ENCODE results near the gene FBXO27. TPM values are rescaled to one million over a fixed set of nuclear protein-coding genes. Genes with fewer than 3 reads are reported as not detected.

Gene FBXO27
- total and polyA plus RNA-seq, 2 of the 8 experiments (the other 6 are each of a cell fraction or from before 2014, with no cell fraction given): 10.9 to 25.5 TPM

- Histone ChIP-seq H2BK20ac (ENCODE audit: low read length) (no peak overlapping the region), H3K56ac (replicated peaks; ENCODE audit: insufficient read length, low read depth, low read length) (no peak overlapping the region), H3K79me2 (ENCODE audit: control insufficient read depth in 1 of 2, insufficient read depth in 2 of 2, low read length in 2 of 2) (no peaks in the 10 kb centered on the region), H3K4ac (replicated peaks; ENCODE audit: insufficient read length, low read depth, low read length) (no peak overlapping the region), H3K23me2 (ENCODE audit: low read depth, low read length) (no peaks in the 10 kb centered on the region), H3K9me3 (ENCODE audit: insufficient read depth in 2 of 2, low read depth in 1 of 2, low read length in 1 of 2) (no peaks in the 10 kb centered on the region), H2AK5ac (ENCODE audit: low read depth, low read length) (no peak overlapping the region), H3K36me3 (ENCODE audit: control insufficient read depth in 2 of 4, insufficient read depth in 4 of 4, low read length in 3 of 4) (no peaks in the 10 kb centered on the region), H3K14ac (ENCODE audit: insufficient read length) (no peak overlapping the region), H4K20me1 (replicated peaks in 1 of 2; ENCODE audit: control insufficient read depth in 1 of 2, insufficient read depth in 2 of 2, low read length in 2 of 2) (no peaks in the 10 kb centered on the region), H4K5ac (ENCODE audit: insufficient read length, low read depth, low read length) (no peak overlapping the region), H3K9ac (replicated peaks in 1 of 4; ENCODE audit: extremely low read depth in 1 of 4, low read depth in 3 of 4, low read length in 3 of 4) (no peak overlapping the region), H2BK5ac (ENCODE audit: low read depth, low read length) (no peak overlapping the region), H4K91ac (replicated peaks; ENCODE audit: insufficient read length, low read length) (no peak overlapping the region), H3K23ac (ENCODE audit: insufficient read length) (no peak overlapping the region), H3K79me1 (ENCODE audit: low read depth, low read length) (no peaks in the 10 kb centered on the region), H4K8ac (ENCODE audit: extremely low read depth, insufficient read depth, low read length) (no peak overlapping the region), H3K4me2 (ENCODE audit: insufficient read depth in 1 of 2, low read depth in 2 of 2, low read length in 2 of 2) (no peak overlapping the region), H2BK120ac (replicated peaks; ENCODE audit: low read depth, low read length) (no peak overlapping the region), H2BK15ac (ENCODE audit: low read length) (no peak overlapping the region), H3K27me3 (replicated peaks in 1 of 4; ENCODE audit: control insufficient read depth in 3 of 4, extremely low read depth in 1 of 4, insufficient read depth in 3 of 4, low read length in 3 of 4) (no peaks in the 10 kb centered on the region), H3K18ac (ENCODE audit: extremely low read depth, low read length) (no peak overlapping the region), H3K4me1 (replicated peaks in 1 of 4; ENCODE audit: control insufficient read depth in 3 of 4, insufficient read depth in 4 of 4, low read length in 3 of 4) (no peaks in the 10 kb centered on the region), H3K27ac (ENCODE audit: low read depth, low read length) (no peak overlapping the region), H3K4me3 (ENCODE audit: extremely low read depth in 1 of 4, insufficient read depth in 2 of 4, low read depth in 3 of 4, low read length in 4 of 4) (no peak overlapping the region), H2AFZ (ENCODE audit: low read length) (no peak overlapping the region), H2BK12ac (ENCODE audit: low read depth, low read length) (no peak overlapping the region)
- CTCF ChIA-PET (ENCODE audit: partially characterized antibody): interaction anchor here (0.6 to 3.7 kb wide), 18 partner anchors 9 to 231 kb away, joined by 3 to 24 read pairs (median 4); partner anchors contain the start of genes ACP7 and SYCN
- WGBS, 2 experiments (ENCODE audit: extremely low coverage in 1 of 2, insufficient coverage in 1 of 2, insufficient read length in 1 of 2, insufficient replicate concordance in 2 of 2, low coverage in 1 of 2, low lambda C conversion rate in 2 of 2, missing lambda C conversion rate in 1 of 2): 75% methylated on average over 9 of the region's 9 CpGs; no CpG with 5 or more reads in 1 of the 2 experiments
- no peak for DNase-seq (ENCODE audit: low read depth in 1 of 2, low spot score in 2 of 2)
- no peak for FAIRE-seq
- POLR2A ChIA-PET (ENCODE audit: partially characterized antibody): interaction anchor here (0.6 kb wide), 1 partner anchor 55 kb away, joined by 3 read pairs; no protein-coding TSS in a partner anchor
- no peak for TF ChIP-seq KDM5A (IDR thresholded peaks at IDR 0.05; ENCODE audit: low read length)
- TF ChIP-seq CHD1 (IDR thresholded peaks at IDR 0.05; ENCODE audit: low read depth, low read length): no peak
- no peak for TF ChIP-seq KDM1A (IDR thresholded peaks at IDR 0.05; ENCODE audit: borderline replicate concordance, low read length)
- TF ChIP-seq YY1 (IDR thresholded peaks at IDR 0.05; ENCODE audit: low read depth, low read length): no peak
- TF ChIP-seq RFX5 (IDR thresholded peaks at IDR 0.05; ENCODE audit: borderline replicate concordance, low read depth, low read length): no peak
- no peak for TF ChIP-seq MAX (IDR thresholded peaks at IDR 0.05)
- no peak for TF ChIP-seq EGR1 (IDR thresholded peaks at IDR 0.05; ENCODE audit: borderline replicate concordance, low read depth, low read length)
- no peak for TF ChIP-seq SIN3A (conservative IDR thresholded peaks at IDR 0.05 in 1 of 2, IDR thresholded peaks at IDR 0.05 in 1 of 2; ENCODE audit: low read depth in 1 of 2, low read length in 2 of 2)
- no peak for TF ChIP-seq TAF7 (optimal IDR thresholded peaks at IDR 0.05; ENCODE audit: borderline replicate concordance, low read depth, low read length)
- no peak for TF ChIP-seq MAFK (IDR thresholded peaks at IDR 0.05; ENCODE audit: low read depth, low read length)
- TF ChIP-seq SUZ12 (IDR thresholded peaks at IDR 0.05; ENCODE audit: low read length): no peak
- no peak for TF ChIP-seq ATF2 (IDR thresholded peaks at IDR 0.05; ENCODE audit: low read length)
Observed at GRCh38 chr19:39052846-39053245, 20.5 kb upstream of the FBXO27 start.

Measured in H1 (cell line).